Endodermal cell (in vitro differentiated cells): Measurements from ENCODE around the gene LHPP. TPM values are rescaled to one million over a fixed set of nuclear protein-coding genes. Genes with fewer than 3 reads are reported as not detected.

Experiments
- DNase-seq: peaks from one replicate; pipeline ENCODE4 v3.0.0-alpha.2; 2017
- H3K27ac ChIP-seq: 2 replicates; pipeline ENCODE4 v1.5.1; 2013; ENCODE audit warnings: mild to moderate bottlenecking, low read depth, low read length, moderate library complexity
- H3K27me3 ChIP-seq: 2 replicates; pipeline ENCODE4 v1.6.1; 2013; ENCODE audit warnings: mild to moderate bottlenecking, low read length, moderate library complexity; ENCODE audit not compliant: insufficient read depth, control insufficient read depth, poor library complexity, severe bottlenecking
- H3K36me3 ChIP-seq: 2 replicates; pipeline ENCODE4 v1.7.0; 2013; ENCODE audit warnings: mild to moderate bottlenecking, low read length, moderate library complexity; ENCODE audit not compliant: control insufficient read depth, insufficient read depth
- H3K4me1 ChIP-seq: one replicate; pipeline ENCODE4 v1.7.0; 2013; ENCODE audit warnings: low read length; ENCODE audit not compliant: control insufficient read depth, insufficient read depth
- H3K4me3 ChIP-seq: 2 replicates; pipeline ENCODE4 v1.5.1; 2013; ENCODE audit warnings: mild to moderate bottlenecking, low read length, moderate library complexity
- H3K9ac ChIP-seq: 2 replicates; pipeline ENCODE4 v1.6.1; 2013; ENCODE audit warnings: mild to moderate bottlenecking, low read length, moderate library complexity; ENCODE audit not compliant: poor library complexity, severe bottlenecking; ENCODE audit errors: extremely low read depth
- H3K9me3 ChIP-seq: 2 replicates; pipeline ENCODE4 v1.6.1; 2013; ENCODE audit warnings: mild to moderate bottlenecking, low read length, moderate library complexity; ENCODE audit not compliant: control insufficient read depth
- H3K27ac Mint-ChIP-seq: 2 replicates; pipeline ENCODE4 v1.8.0; 2020; ENCODE audit warnings: mixed read lengths
- H3K27me3 Mint-ChIP-seq: 2 replicates; pipeline ENCODE4 v1.8.0; 2021; ENCODE audit warnings: mild to moderate bottlenecking, mixed read lengths; ENCODE audit not compliant: insufficient read depth
- H3K36me3 Mint-ChIP-seq: 2 replicates; pipeline ENCODE4 v1.8.0; 2020; ENCODE audit warnings: low read depth, mixed read lengths
- H3K4me1 Mint-ChIP-seq: 2 replicates; pipeline ENCODE4 v1.8.0; 2020; ENCODE audit warnings: mixed read lengths
- H3K4me3 Mint-ChIP-seq: 2 replicates; pipeline ENCODE4 v1.8.0; 2020; ENCODE audit warnings: mild to moderate bottlenecking, moderate library complexity, mixed read lengths
- H3K9me3 Mint-ChIP-seq: 2 replicates; pipeline ENCODE4 v1.8.0; 2020; ENCODE audit warnings: mild to moderate bottlenecking, mixed read lengths
- CTCF ChIP-seq: fragments of 200-600 bp; sonication (generic); conservative IDR thresholded peaks from 2 replicates; pipeline ENCODE4 v1.5.0; 2021; ENCODE audit warnings: antibody characterized with exemption, mild to moderate bottlenecking
- WGBS, 2 experiments: methylation state at CpG; one replicate each; pipeline versions ENCODE4 v1.1.5 to v1.1.7; 2013; ENCODE audit warnings: missing lambda C conversion rate in 2 of 2, mixed read lengths in 1 of 2; ENCODE audit not compliant: insufficient coverage in 1 of 2, insufficient read length in 1 of 2; 5-methylcytosine and 5-hydroxymethylcytosine counted together
- total RNA-seq, 2 donors: library from RNA; stranded (reverse); fragmentation: NEBNext Ultra II Directional in 1 of 2; extraction: Animal tissue kit (Norgen Biotek cat#: 25700) in 1 of 2; gene quantifications; 2 replicates in 1 of 2; 3 replicates in 1 of 2; pipeline ENCODE4 v1.2.1, GENCODE V29; 2021

LHPP gene
- total RNA-seq, 2 donors from 2014 or later: 23.3 to 24.8 TPM

GRCh38 chr10:124558339-124559321, 97.0 kb downstream of the LHPP start:
- TF ChIP-seq CTCF: no peak
- Histone ChIP-seq H3K9ac (no peak overlapping the region), H3K36me3 (no peaks in the 10 kb centered on the region), H3K4me3 (no peak overlapping the region), H3K27me3 (no peaks in the 10 kb centered on the region), H3K4me1 (no peaks in the 10 kb centered on the region), H3K9me3 (no peaks in the 10 kb centered on the region), H3K27ac (no peak overlapping the region)
- no peaks in the 10 kb centered on the region for H3K9me3 Mint-ChIP-seq
- H3K4me3 Mint-ChIP-seq: no peak overlapping the region
- H3K27me3 Mint-ChIP-seq: no peaks in the 10 kb centered on the region
- H3K4me1 Mint-ChIP-seq: no peaks in the 10 kb centered on the region
- 93% methylated on average over 14 to 23 of the region's 23 CpGs for WGBS, 2 experiments
- no peak overlapping the region for H3K27ac Mint-ChIP-seq
- no peaks in the 10 kb centered on the region for H3K36me3 Mint-ChIP-seq
- DNase-seq: no peak

DNA sequence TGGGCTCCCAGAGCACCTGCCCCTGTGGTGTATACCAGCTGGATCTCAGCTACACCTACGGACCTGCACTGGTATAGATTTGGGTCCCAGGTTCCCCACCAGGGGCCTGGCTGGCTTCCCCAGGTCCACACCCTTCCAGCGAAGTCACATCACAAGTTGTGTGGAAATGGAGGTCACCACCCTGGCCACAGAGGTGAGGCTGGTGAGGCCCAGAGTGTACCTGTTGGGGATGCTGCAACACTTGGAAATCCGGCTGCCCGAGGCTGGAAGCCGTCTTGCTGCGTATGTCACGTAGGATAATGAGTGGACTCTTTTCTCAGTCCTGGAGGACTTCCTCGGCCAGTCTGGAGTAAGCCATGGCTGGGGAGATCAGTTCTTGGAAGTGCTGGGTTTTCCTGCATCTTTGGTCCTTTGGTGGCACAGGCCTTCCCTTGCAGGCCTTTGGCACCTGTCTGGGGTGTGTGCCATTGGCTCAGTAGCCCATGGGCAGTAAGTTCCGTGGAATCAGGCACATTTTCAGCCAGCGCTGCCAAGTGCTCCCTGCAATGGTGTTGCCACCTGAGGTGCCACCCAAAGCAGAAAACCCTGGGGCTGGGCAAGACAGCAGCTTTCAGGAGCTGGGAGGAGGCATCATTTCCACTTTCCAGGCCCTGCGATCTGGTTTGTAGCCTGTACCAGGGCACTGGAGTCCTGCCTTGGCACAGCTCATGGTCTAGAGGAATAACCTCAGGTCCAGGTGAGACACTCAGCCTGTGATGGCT, 97.9 kb downstream of the LHPP start:
- Histone ChIP-seq H3K27ac (no peak overlapping the region), H3K27me3 (no peaks in the 10 kb centered on the region), H3K36me3 (no peaks in the 10 kb centered on the region), H3K9me3 (no peaks in the 10 kb centered on the region), H3K9ac (no peak overlapping the region), H3K4me1 (no peaks in the 10 kb centered on the region), H3K4me3 (no peak overlapping the region)
- Mint-ChIP-seq H3K9me3 (no peaks in the 10 kb centered on the region), H3K27me3 (no peaks in the 10 kb centered on the region), H3K36me3 (no peaks in the 10 kb centered on the region), H3K27ac (no peak overlapping the region), H3K4me3 (no peak overlapping the region), H3K4me1 (peaks cover under 1% of the 10 kb centered on the region)
- 79 to 85% methylated on average over 7 to 11 of the region's 11 CpGs for WGBS, 2 experiments
- TF ChIP-seq CTCF: no peak
- DNase-seq: no peak

DNA sequence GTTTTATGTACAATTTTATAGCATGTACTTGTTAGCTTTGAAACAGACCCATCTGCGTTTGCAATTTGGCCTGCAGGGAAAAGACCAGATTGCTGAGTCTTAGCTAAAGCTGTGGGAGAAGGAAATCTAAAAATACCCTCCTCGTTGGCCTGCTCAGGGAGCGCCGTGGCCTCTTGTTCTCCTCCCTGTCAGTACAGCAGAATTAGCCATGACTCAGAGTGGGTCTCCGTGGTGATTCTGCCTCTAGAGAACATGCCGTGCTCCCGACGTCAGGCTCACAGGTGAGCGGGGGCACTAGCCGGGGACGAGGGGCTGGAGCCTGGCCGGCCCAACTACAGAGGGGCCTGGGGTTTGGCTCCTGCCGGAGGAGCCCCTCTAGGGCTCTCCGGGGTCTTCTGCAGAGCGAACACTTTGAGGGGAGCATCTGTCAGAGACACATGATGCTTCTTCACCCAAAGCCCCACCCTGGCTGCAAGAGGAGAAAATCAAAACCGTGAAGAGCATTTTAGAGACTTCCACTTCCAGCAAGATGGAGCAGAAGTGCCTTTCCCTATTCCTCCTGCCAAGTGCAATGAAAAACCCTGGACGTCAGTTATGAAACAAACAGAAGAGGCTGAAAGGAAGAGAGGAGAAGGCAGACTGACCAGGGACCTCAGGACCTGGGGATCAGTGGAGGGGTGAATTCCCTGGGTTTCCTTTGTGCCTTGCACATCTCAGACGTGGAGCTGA, 98.9 kb downstream of the LHPP start:
- no peak overlapping the region for H3K27ac Mint-ChIP-seq
- TF ChIP-seq CTCF: no peak
- Histone ChIP-seq H3K27me3 (no peaks in the 10 kb centered on the region), H3K4me3 (no peak overlapping the region), H3K36me3 (no peaks in the 10 kb centered on the region), H3K9me3 (no peaks in the 10 kb centered on the region), H3K4me1 (peaks cover 5% of the 10 kb centered on the region), H3K27ac (no peak overlapping the region), H3K9ac (no peak overlapping the region)
- H3K4me1 Mint-ChIP-seq: peaks cover 11% of the 10 kb centered on the region
- H3K36me3 Mint-ChIP-seq: no peaks in the 10 kb centered on the region
- no peaks in the 10 kb centered on the region for H3K27me3 Mint-ChIP-seq
- H3K9me3 Mint-ChIP-seq: no peaks in the 10 kb centered on the region
- DNase-seq: no peak
- H3K4me3 Mint-ChIP-seq: no peak overlapping the region
- WGBS, 2 experiments: 84 to 91% methylated on average over 14 to 18 of the region's 18 CpGs
